ENCODE measurements around the gene SLC6A4.

Gene SLC6A4

GRCh38 chr17:30235386-30236296, at the start of gene SLC6A4:
Gene SLC6A4, minus strand, starts transcription at chr17:30235697. Its CDS starts 13,739 bp downstream, at chr17:30221958.
- no peak for DNase-seq

DNA sequence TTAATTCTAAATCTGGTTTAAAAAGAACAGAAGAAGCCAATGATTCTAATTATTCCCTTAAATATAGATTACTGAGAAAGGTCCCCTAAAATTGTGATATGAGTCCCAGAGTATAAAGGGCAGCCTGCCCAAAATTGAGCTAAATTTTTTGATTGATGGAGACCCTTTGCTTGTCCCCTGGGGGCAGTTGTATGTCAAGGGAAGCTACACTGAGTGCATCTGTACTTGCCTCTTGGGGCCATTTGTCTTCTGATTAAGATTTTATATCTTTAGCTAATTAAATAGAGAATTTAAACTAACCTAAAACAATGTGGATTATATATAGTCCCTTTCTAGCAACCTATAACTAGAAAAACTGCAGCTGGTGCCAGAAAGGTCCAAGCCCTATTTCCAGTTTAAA, 43.7 kb upstream of the SLC6A4 start:
- DNase-seq, result no peak

GRCh38 chr17:30278032-30278431, 42.5 kb upstream of the SLC6A4 start:
- DNase-seq, result no peak

DNA sequence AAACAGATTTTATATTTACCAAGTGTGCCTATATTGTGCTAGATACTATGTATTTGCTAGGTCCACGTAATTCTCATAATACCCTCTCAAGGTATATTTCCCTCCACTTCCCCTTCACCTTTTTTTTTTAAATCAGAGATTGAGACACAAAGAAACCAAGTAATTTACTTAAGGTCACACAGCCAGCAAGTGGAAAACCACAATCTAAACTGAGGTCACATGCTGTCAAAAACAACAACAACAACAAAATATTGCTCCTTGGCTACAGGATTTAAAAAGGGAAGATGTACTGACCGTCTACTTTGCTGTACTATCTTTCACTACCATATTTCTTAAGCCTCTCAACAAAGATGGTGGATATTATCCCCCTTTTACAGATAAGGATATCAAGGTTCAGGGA, 40.4 kb upstream of the SLC6A4 start:
- DNase-seq, result no peak

DNA sequence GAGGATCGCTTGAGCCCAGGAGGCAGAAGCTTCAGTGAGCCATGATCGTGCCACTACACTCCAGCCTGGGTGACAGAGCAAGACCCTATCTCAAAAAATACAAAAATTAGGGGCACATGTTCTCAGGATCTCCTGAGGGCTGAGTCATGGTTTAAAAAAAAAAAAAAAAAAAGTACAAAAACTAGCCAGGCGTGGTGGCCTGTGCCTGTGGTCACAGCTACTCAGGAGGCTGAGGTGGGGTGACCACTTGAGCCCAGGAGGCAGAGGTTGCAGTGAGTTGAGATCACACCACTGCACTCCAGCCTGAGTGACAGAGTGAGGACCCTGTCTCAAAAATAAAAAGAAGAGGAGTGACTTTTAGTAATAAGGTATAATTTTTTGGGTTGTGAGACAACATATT, 39.4 kb upstream of the SLC6A4 start:
- no peak for DNase-seq

- DNase-seq, result no peak
These were observed 37.9 kb upstream of the SLC6A4 start for GRCh38 chr17:30273373-30273772.

DNA sequence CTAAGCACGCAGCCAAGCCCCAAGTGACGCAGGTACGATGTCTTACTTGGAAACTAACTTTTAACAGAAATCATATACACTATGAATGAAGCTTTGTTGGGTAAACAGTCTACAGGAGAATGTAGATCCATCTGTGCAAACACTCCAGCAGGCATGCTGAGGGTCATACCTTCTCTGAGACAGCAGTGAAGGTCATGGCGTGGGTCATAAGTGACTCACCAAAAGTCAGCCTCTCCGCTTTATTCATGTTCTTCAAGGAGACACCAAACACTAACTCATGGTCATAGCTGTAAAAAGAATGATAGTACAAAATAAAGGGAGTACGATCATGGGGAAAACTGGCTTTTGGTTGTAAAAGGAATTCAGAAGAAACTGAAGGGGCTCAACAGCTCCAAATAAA, 35.6 kb upstream of the SLC6A4 start:
- no peak for DNase-seq

GRCh38 chr17:30267625-30268024, 32.1 kb upstream of the SLC6A4 start:
- DNase-seq, result no peak

DNA sequence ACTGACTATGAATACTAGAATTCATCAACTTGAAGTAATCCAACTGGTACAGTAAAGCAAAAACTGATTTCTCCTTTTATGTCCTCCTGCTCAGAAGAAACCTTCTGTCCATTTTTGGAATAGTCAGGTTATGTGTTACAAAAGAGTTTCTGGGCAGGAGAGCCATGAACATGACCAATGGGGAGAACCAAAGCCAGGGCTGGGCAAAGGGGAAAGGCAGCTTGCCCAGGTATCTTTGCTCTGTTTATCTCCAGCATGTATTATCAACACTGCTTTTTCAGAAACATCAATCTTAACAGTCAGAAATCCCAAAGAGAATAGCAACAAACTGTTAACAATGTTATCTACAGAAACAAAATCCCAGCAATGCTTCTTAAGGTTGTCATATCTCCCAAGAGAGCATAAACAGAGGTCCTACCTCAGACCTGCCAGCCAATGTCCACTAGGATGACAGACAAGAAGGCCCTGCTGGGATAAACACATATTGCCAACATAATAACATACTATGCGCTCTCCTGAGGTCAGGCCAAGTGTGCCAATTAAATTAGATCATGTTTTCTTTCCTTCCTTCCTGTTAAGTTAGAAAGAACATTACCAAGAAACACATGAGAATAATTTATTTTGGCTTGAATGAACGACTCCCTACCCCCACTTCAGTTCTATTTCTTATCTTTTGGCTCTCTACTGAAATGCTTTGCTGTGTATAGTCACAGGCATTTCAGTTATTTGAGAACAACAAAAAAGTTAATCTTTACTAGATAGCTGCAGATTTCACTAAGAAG, 28.2 kb upstream of the SLC6A4 start:
- no peak for DNase-seq

- DNase-seq, result no peak
These were observed 21.4 kb upstream of the SLC6A4 start for GRCh38 chr17:30256756-30257506.

DNA sequence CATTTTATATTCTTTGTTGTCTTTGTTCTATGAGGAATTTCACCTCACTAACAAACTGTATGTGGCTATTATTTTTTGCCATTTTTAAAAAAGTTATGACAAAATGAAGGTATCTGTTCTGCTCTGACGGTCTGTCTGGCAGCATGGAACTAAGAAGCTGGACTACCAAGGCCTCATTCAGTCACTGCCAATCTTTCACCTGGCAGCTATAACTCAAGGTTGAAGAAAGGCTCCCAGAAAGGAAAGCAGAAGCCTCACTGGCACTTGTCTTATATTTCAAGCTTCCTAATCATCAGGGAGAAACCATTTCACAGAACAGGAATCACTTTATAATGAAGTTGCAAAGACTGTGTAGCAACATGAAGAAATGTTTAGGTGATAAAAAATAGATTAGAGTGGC, 18.7 kb upstream of the SLC6A4 start:
- DNase-seq, result no peak

DNA sequence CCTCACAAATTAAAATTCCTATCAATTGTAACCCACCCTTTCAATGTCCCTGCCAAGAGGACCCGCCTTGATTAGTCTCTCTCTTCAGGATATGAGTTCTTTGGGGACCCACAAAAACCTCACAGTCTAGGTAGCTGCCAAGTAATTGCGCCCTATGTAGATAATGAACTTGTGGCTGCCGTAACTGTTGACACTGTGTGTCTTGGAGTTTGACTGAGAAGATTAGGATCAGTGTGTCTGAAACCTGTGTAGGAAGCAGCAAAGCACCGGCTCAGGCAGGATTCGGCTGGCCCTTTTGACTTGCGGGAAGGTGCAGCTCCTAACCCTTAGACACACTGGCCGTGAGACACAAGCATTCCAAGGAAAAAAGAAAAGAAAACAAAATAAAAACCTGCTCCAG, 17.8 kb upstream of the SLC6A4 start:
- no peak for DNase-seq

DNA sequence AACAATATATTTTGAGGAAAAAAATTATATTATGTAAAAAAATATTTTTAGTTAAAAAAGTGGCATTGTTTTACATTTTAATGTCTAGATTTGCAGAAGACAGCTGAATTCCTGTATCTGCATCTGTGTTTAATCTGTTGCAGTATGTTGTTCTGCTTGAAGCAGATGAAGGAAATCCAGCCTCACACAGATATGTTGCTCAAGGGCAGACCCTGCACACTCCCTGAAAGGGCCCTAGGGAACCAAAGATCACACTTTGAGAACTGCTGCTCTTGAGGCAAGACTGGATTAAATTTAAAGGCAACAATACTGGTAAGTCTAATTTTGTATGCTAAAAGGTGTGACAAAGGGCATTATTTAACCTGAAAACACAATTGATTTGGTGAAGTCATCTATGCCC, 16.4 kb upstream of the SLC6A4 start:
- no peak for DNase-seq

GRCh38 chr17:30249460-30249859, 14.0 kb upstream of the SLC6A4 start:
- no peak for DNase-seq

GRCh38 chr17:30248786-30249185, 13.3 kb upstream of the SLC6A4 start:
- DNase-seq, result no peak

- no peak for DNase-seq
These were observed 11.0 kb upstream of the SLC6A4 start for GRCh38 chr17:30246460-30246859.

GRCh38 chr17:30244853-30245385, 9.4 kb upstream of the SLC6A4 start:
- no peak for DNase-seq

DNA sequence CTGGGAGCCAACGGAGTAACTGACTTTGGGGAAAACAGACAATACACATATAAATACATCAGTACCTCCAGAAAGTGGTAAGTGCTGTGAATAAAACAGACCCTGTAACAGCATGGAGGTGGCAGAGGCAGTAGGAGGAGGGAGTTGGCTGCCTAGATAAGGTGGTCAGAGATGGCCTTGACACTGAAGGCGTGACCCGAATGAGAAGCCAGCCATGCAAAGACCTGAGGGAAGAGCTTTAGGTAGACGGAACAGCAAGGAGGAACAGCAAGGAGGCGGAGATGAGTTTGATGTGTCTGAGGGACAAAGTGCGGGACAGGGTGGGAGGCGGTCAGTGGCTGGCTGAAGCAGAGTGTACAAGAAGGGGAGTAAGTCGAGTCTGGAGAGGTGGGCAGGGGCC, 8.1 kb upstream of the SLC6A4 start:
- no peak for DNase-seq

- DNase-seq, result no peak
These were observed 7.5 kb upstream of the SLC6A4 start for GRCh38 chr17:30243002-30243401.

DNA sequence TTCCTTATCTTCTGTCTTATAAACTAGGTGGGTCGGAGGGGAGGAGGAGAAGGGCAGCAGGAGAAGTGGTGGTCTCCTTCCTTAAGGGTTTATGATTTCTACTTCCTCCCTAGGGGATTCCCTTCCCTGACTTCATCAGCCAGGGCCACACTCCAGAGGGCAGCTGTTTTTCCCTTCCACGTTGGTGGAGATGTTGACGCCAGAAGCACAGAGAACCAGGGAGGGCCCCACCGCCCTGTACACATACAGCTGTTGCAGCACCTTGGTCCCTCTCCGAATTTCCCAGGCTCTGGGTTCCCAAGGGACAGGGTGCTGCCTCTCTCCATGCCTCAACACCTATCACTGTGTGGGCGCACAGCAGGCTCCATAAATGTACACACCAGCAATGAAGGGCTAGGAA, 5.6 kb upstream of the SLC6A4 start:
- no peak for DNase-seq

DNA sequence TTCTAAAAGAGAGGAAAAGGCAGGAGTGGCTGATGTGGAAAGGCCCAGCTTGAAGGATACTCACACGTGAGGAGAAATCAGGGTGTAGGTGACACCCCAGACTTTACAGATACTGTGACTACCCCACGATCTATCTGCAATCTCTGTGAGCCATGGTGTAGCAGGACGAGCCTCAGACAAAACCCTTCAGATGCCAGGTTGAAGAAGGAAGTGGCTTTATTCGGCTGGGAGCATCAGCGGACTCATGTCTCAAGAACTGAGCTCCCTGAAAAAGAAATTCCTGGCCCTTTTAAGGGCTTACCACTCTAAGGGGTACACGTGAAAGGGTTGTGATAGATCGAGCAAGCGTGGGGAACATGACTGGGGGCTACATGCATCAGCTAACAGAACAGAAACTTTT, 4.7 kb upstream of the SLC6A4 start:
- no peak for DNase-seq

DNA sequence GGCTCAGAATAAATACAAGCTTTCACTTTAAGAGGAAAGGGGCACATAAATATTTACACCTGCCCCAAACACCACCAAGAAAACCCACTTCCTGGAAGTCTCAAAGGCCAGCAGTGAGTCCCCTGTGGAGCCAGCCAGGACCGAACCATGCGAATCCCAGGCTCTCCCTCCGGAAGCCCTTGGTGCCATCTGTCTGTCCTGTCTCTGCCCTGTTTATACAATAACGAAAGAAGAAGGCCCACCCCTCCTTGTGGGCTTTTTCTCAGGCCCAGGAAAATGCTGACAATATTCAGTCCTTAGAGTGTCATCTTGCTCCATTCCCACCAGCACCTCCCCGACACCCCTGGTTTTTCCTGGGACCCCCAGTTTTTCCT, 3.6 kb upstream of the SLC6A4 start:
- DNase-seq, result no peak

DNA sequence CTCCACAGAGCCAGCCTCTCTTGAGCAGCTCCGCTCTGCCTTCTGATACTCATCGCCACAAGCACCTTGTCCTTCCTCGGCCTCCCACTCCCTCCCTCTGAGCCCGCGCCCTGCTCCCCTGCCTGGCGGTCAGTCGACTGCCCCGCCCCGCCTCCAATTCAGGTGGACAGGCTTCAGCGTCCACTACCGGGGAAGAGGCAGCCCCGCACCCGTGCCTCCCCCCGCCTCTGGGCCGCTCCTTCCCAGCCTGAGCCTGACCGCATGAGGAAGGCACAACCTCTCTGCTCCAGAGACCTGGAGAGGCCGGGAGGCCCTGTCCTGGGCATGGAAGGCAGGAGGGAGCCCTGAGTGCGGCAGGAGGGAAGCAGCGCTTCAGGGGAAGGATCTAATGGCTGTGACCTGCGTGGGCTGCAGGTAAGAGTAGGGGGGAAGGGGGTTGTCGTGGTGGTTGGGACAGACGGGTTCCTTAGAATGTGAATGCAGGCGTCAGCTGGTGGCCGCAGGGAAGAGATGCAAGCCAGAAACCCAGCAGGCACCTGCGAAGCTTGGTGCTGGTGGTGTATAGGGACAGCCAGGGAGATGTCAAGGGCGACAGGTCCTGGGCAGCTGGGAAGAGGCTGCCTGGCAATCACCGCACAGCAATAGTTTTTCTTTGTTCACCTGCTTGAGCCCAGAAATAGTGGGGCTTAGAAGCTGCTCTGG, 3.0 kb upstream of the SLC6A4 start:
- no peak for DNase-seq

All from cortex of kidney (tissue), 1 donor.